ENCODE results near the gene MPHOSPH9. TPM values are rescaled to one million over a fixed set of nuclear protein-coding genes. Genes with fewer than 3 reads are reported as not detected.

Gene MPHOSPH9
- total and polyA plus RNA-seq, 2 of the 13 experiments (the other 11 are each of a cell fraction or from before 2014, with no cell fraction given): 20.3 to 63.4 TPM

DNA sequence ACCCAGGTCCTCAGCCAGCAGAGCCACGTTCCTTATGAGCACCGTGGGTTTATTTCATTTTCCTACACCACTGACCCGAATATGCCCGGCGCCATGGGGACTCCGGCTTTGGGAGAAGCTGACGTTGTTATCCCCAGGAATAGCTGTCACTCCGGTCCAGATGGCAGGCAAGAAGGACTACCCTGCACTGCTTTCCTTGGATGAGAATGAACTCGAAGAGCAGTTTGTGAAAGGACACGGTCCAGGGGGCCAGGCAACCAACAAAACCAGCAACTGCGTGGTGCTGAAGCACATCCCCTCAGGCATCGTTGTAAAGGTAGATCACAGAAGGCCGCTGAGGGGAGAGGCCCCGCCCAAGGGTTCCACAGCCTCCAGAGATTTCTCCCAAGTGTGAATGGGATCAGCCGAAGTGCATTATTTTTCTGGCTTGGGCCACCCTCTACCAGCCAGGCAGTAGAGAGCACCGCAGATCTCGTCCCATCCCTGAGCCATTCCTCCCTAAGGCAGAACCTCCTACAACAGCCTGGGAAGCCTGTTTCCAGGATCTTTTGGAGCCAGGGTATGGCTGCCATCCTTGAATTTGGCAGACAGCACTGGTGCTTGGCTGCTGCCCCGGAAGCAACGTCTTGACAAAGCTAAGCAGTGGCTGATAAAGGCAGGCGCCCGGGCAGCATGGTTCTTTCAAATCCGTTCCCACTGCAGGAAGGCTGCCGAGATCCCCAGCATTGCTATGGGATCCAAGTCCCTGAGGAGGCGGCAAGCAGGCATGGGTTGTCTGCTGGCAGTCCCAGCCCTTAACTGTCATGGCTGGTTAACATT lies 20.9 kb upstream of the MPHOSPH9 start:
- BruUV-seq (replicated peaks): no TSS peak
- no peaks in the 10 kb centered on the region for H3K9me3 ChIP-seq (ENCODE audit: low read length)
- no peaks in the 10 kb centered on the region for H3K27me3 ChIP-seq (ENCODE audit: control insufficient read depth in 1 of 2, insufficient read depth in 2 of 2, low read length in 2 of 2)
- peaks cover 31% of the 10 kb centered on the region for H3K79me2 ChIP-seq (ENCODE audit: insufficient read depth, low read length)
- ATAC-seq (no peak), DNase-seq (ENCODE audit: low spot score) (no peak), FAIRE-seq (no peak)
- POLR2A ChIA-PET: no interaction called here
- H3K27ac ChIP-seq (ENCODE audit: extremely low read length, insufficient read depth, low read length): no peak overlapping the region
- in situ Hi-C loops (cut with HindIII; ENCODE audit: extremely low pct_ligation_motif_present, low pct_unique_long_range_greater_than_20kb): no loop called here
- no peak overlapping the region for H3K4me3 ChIP-seq (replicated peaks in 1 of 3; ENCODE audit: insufficient read depth in 1 of 3, low read depth in 2 of 3, low read length in 3 of 3)
- peaks cover 18 to 44% of the 10 kb centered on the region in 2 experiments; a peak in 4 of 5 replicates for H3K36me3 ChIP-seq (replicated peaks in 1 of 2; ENCODE audit: control insufficient read depth in 1 of 2, insufficient read depth in 2 of 2, low read length in 2 of 2)
- peaks cover 25% of the 10 kb centered on the region for H3K4me1 ChIP-seq (ENCODE audit: insufficient read depth, low read length)
- H4K20me1 ChIP-seq (ENCODE audit: insufficient read depth, low read length): no peaks in the 10 kb centered on the region
- TF ChIP-seq MYC (CRISPR knock-in tag; IDR thresholded peaks at IDR 0.05; ENCODE audit: borderline replicate concordance) (no peak), SAFB2 (CRISPR knock-in tag; IDR thresholded peaks at IDR 0.05; ENCODE audit: borderline replicate concordance, low read depth) (no peak), ZNF33B (CRISPR knock-in tag; IDR thresholded peaks at IDR 0.05) (no peak), ZNF160 (CRISPR knock-in tag; IDR thresholded peaks at IDR 0.05) (no peak), AGO2 (optimal IDR thresholded peaks at IDR 0.05; ENCODE audit: low read depth, low read length) (peak; percentile 60), ZKSCAN8 (CRISPR knock-in tag; IDR thresholded peaks at IDR 0.05; ENCODE audit: borderline replicate concordance) (no peak), ZNF674 (CRISPR knock-in tag; IDR thresholded peaks at IDR 0.05; ENCODE audit: low read depth) (no peak), ZC3H13 (CRISPR knock-in tag; IDR thresholded peaks at IDR 0.05) (0 out of 2 replicates have a peak, but pooled peaks have one; percentile 9), POLR2G (IDR thresholded peaks at IDR 0.05; ENCODE audit: low read depth, low read length) (peak; percentile 24; the same call in 1 of the 2 replicates), HNRNPLL (IDR thresholded peaks at IDR 0.05; ENCODE audit: low read depth, low read length, poor library complexity, severe bottlenecking) (no peak), ZNF333 (CRISPR knock-in tag; IDR thresholded peaks at IDR 0.05; ENCODE audit: borderline replicate concordance) (no peak), GFI1 (CRISPR knock-in tag; IDR thresholded peaks at IDR 0.05; ENCODE audit: borderline replicate concordance) (no peak)
- TF ChIP-seq, protein P1, sequence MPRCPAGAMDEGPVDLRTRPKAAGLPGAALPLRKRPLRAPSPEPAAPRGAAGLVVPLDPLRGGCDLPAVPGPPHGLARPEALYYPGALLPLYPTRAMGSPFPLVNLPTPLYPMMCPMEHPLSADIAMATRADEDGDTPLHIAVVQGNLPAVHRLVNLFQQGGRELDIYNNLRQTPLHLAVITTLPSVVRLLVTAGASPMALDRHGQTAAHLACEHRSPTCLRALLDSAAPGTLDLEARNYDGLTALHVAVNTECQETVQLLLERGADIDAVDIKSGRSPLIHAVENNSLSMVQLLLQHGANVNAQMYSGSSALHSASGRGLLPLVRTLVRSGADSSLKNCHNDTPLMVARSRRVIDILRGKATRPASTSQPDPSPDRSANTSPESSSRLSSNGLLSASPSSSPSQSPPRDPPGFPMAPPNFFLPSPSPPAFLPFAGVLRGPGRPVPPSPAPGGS (CRISPR knock-in tag; IDR thresholded peaks at IDR 0.05): no peak
- TF ChIP-seq, protein P2, sequence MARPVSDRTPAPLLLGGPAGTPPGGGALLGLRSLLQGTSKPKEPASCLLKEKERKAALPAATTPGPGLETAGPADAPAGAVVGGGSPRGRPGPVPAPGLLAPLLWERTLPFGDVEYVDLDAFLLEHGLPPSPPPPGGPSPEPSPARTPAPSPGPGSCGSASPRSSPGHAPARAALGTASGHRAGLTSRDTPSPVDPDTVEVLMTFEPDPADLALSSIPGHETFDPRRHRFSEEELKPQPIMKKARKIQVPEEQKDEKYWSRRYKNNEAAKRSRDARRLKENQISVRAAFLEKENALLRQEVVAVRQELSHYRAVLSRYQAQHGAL (CRISPR knock-in tag; IDR thresholded peaks at IDR 0.05; ENCODE audit: not compliant biosample characterization): no peak
- TF ChIP-seq, protein P3, sequence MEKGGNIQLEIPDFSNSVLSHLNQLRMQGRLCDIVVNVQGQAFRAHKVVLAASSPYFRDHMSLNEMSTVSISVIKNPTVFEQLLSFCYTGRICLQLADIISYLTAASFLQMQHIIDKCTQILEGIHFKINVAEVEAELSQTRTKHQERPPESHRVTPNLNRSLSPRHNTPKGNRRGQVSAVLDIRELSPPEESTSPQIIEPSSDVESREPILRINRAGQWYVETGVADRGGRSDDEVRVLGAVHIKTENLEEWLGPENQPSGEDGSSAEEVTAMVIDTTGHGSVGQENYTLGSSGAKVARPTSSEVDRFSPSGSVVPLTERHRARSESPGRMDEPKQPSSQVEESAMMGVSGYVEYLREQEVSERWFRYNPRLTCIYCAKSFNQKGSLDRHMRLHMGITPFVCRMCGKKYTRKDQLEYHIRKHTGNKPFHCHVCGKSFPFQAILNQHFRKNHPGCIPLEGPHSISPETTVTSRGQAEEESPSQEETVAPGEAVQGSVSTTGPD (CRISPR knock-in tag; IDR thresholded peaks at IDR 0.05): no peak
- H2AFZ ChIP-seq (ENCODE audit: low read length): no peak overlapping the region
- H3K4me2 ChIP-seq (ENCODE audit: low read depth, low read length): no peak overlapping the region
- H3K9ac ChIP-seq (ENCODE audit: insufficient read depth, low read depth, low read length): no peak overlapping the region
- intact Hi-C loops (cut with micrococcal nuclease; ENCODE audit: unreplicated experiment): no loop called here
- WGBS (ENCODE audit: low lambda C conversion rate): 95% methylated on average over 16 of the region's 24 CpGs
- CTCF ChIA-PET (ENCODE audit: low intra/inter-chr PET ratio, low total read pairs): no interaction called here
